OCI-LY3 (cell line): ENCODE measurements around the gene IQGAP1.

Source experiments
- H2AFZ ChIP-seq: fragments of 200-600, 300-600 bp; shearing (Covaris generic); 2 replicates; pipeline ENCODE4 v1.6.0; 2014; ENCODE audit warnings: antibody characterized with exemption, low read depth, low read length
- H3K27ac ChIP-seq: fragments of 200-600, 300-600 bp; sonication (generic); 2 replicates; pipeline ENCODE4 v1.5.1; 2014; ENCODE audit warnings: mild to moderate bottlenecking, low read length, moderate library complexity, mixed read lengths
- H3K27me3 ChIP-seq: fragments of 200-600, 300-600 bp; sonication (generic); 2 replicates; pipeline ENCODE4 v1.6.1; 2014; ENCODE audit warnings: low read depth, low read length, mixed read lengths
- H3K36me3 ChIP-seq: fragments of 200-600, 300-600 bp; sonication (generic); replicated peaks from 2 replicates; pipeline ENCODE3; 2014; ENCODE audit warnings: low read depth, low read length, mixed read lengths
- H3K4me1 ChIP-seq: fragments of 300-600, 200-600 bp; sonication (generic); 2 replicates; pipeline ENCODE4 v1.6.1; 2014; ENCODE audit warnings: low read length, mixed read lengths
- H3K4me2 ChIP-seq: fragments of 200-600, 300-600 bp; sonication (generic); 2 replicates; pipeline ENCODE4 v1.6.1; 2014; ENCODE audit warnings: low read length, mixed read lengths
- H3K4me3 ChIP-seq: fragments of 300-600, 200-600 bp; sonication (generic); 2 replicates; pipeline ENCODE4 v1.5.1; 2014; ENCODE audit warnings: antibody characterized with exemption, mild to moderate bottlenecking, low read length, moderate library complexity
- H3K79me2 ChIP-seq: fragments of 300-600, 200-600 bp; shearing (Covaris generic); 2 replicates; pipeline ENCODE4 v1.6.1; 2014; ENCODE audit warnings: mild to moderate bottlenecking, low read length, mixed read lengths
- H3K9ac ChIP-seq: fragments of 300-600, 200-600 bp; shearing (Covaris generic); 2 replicates; pipeline ENCODE4 v1.6.0; 2014; ENCODE audit warnings: mild to moderate bottlenecking, low read length, moderate library complexity
- H3K9me3 ChIP-seq: fragments of 200-600, 300-600 bp; shearing (Covaris generic); 2 replicates; pipeline ENCODE4 v1.6.1; 2014; ENCODE audit warnings: low read length, mixed read lengths; ENCODE audit not compliant: insufficient read depth
- H4K20me1 ChIP-seq: fragments of 200-600, 300-600 bp; sonication (generic); 2 replicates; pipeline ENCODE4 v1.6.1; 2016; ENCODE audit warnings: low read length, mixed read lengths; ENCODE audit not compliant: insufficient read depth
- CTCF ChIP-seq: fragments of 200-600, 300-600 bp; sonication (generic); IDR thresholded peaks from 2 replicates; pipeline ENCODE4 v1.5.1; 2014; ENCODE audit warnings: antibody characterized with exemption, low read length, low read depth
- EZH2phosphoT487 ChIP-seq: fragments of 200-600 bp; shearing (Covaris generic); IDR thresholded peaks from 2 replicates; pipeline ENCODE4 v1.6.1; 2018; ENCODE audit warnings: antibody characterized with exemption, mixed run types, low read depth

The IQGAP1 gene

GRCh38 chr15:90545095-90545494 lies 157.1 kb downstream of the IQGAP1 start:
- Histone ChIP-seq H3K9ac (no peak overlapping the region), H3K36me3 (peaks cover under 1% of the 10 kb centered on the region), H3K79me2 (no peaks in the 10 kb centered on the region), H2AFZ (no peak overlapping the region), H3K4me3 (no peak overlapping the region), H3K9me3 (no peaks in the 10 kb centered on the region), H3K27ac (no peak overlapping the region), H3K27me3 (no peaks in the 10 kb centered on the region), H3K4me1 (no peaks in the 10 kb centered on the region), H4K20me1 (no peaks in the 10 kb centered on the region), H3K4me2 (no peak overlapping the region)
- peak; percentile 31 for TF ChIP-seq CTCF
- no peak for TF ChIP-seq EZH2phosphoT487

- Histone ChIP-seq H3K4me1 (peaks cover 14% of the 10 kb centered on the region), H4K20me1 (no peaks in the 10 kb centered on the region), H3K27me3 (no peaks in the 10 kb centered on the region), H3K79me2 (no peaks in the 10 kb centered on the region), H3K9ac (no peak overlapping the region), H3K9me3 (no peaks in the 10 kb centered on the region), H3K4me3 (no peak overlapping the region), H3K4me2 (no peak overlapping the region), H3K36me3 (no peaks in the 10 kb centered on the region), H2AFZ (no peak overlapping the region), H3K27ac (no peak overlapping the region)
- no peak for TF ChIP-seq CTCF
- no peak for TF ChIP-seq EZH2phosphoT487
These were observed 159.5 kb downstream of the IQGAP1 start for GRCh38 chr15:90547540-90547939.

- 0 out of 2 replicates have a peak, but pooled peaks cover 4% of the 10 kb centered on the region for H4K20me1 ChIP-seq
- no peak overlapping the region for H3K9ac ChIP-seq
- no peaks in the 10 kb centered on the region for H3K36me3 ChIP-seq
- H3K4me2 ChIP-seq, result peak overlapping the region; percentile 44
- no peak overlapping the region for H2AFZ ChIP-seq
- no peaks in the 10 kb centered on the region for H3K79me2 ChIP-seq
- TF ChIP-seq CTCF (no peak), EZH2phosphoT487 (no peak)
- no peaks in the 10 kb centered on the region for H3K9me3 ChIP-seq
- no peak overlapping the region for H3K4me3 ChIP-seq
- H3K27me3 ChIP-seq, result no peaks in the 10 kb centered on the region
- peaks cover 25% of the 10 kb centered on the region for H3K4me1 ChIP-seq
- H3K27ac ChIP-seq, result no peak overlapping the region
These were observed 162.9 kb downstream of the IQGAP1 start for GRCh38 chr15:90550919-90551318.
